Astrocyte of the cerebellum (primary cell): Measurements from ENCODE around the gene SIGLEC11.

ENCODE experiments used
- DNase-seq: peaks from one replicate; pipeline ENCODE4 v3.0.0-alpha.2; 2011; ENCODE audit warnings: low read depth
- H3K4me3 ChIP-seq: 2 replicates; pipeline ENCODE4 v1.5.1; 2011; ENCODE audit warnings: mild to moderate bottlenecking, low read depth, low read length, moderate library complexity
- in situ Hi-C: cut with HindIII; loops from 2 replicates; pipeline ENCODE4 v1.10.0; 2017; ENCODE audit warnings: low sequenced_read_pairs
- TF ChIP-seq, protein P1 (sequence below): IDR thresholded peaks from 2 replicates; pipeline ENCODE4 v1.5.1; 2012; ENCODE audit warnings: low read length, low read depth, moderate library complexity, mild to moderate bottlenecking; ENCODE audit errors: missing control alignments

The SIGLEC11 gene

DNA sequence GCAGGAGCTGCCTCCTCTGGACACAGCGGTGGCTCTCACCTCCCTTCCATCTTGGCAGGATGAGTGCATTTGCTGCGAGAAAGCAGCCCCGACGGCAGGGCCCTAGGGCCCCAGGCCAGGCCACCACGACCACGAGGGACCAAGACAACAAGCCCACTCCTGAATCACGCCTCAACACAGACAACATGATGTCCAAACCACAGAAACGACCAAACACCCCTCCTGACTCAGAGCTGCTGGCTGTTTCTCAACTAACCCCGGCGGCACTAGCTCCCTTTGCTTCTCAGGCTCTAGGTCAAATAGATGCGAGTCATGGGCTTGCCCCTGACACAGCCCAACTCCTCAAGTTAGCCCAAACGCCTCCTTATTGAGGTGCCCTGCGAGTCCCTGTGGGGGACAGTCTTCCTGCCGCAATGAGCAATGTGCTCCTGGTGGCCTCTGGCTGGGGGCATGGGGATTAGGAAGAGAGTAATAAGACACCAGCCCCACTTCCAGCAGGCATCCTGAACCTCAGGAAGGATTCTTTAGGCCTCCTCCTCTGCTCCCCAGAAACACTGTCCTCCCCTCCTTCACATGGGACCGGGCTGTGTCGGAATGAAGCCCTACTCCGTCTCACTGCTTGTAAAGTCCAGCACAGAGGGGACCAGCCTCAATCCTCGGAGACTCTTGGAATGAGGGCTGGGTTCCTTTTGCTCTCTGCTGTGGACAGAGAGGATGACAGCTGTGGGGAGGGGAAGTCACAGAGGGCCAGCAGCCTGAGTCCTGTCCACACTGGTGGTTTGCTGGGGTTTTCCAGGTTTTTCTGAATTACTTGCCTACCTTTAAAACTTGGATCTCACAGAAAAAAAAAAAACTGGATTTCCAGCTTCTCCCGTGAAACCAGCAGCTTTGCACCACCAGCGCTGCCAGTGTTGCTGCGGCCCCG, 38.8 kb downstream of the SIGLEC11 start:
- TF ChIP-seq, protein P1, sequence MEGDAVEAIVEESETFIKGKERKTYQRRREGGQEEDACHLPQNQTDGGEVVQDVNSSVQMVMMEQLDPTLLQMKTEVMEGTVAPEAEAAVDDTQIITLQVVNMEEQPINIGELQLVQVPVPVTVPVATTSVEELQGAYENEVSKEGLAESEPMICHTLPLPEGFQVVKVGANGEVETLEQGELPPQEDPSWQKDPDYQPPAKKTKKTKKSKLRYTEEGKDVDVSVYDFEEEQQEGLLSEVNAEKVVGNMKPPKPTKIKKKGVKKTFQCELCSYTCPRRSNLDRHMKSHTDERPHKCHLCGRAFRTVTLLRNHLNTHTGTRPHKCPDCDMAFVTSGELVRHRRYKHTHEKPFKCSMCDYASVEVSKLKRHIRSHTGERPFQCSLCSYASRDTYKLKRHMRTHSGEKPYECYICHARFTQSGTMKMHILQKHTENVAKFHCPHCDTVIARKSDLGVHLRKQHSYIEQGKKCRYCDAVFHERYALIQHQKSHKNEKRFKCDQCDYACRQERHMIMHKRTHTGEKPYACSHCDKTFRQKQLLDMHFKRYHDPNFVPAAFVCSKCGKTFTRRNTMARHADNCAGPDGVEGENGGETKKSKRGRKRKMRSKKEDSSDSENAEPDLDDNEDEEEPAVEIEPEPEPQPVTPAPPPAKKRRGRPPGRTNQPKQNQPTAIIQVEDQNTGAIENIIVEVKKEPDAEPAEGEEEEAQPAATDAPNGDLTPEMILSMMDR = no peak
- DNase-seq = no peak
- H3K4me3 ChIP-seq = no peak overlapping the region
- in situ Hi-C loops = no loop called here

DNA sequence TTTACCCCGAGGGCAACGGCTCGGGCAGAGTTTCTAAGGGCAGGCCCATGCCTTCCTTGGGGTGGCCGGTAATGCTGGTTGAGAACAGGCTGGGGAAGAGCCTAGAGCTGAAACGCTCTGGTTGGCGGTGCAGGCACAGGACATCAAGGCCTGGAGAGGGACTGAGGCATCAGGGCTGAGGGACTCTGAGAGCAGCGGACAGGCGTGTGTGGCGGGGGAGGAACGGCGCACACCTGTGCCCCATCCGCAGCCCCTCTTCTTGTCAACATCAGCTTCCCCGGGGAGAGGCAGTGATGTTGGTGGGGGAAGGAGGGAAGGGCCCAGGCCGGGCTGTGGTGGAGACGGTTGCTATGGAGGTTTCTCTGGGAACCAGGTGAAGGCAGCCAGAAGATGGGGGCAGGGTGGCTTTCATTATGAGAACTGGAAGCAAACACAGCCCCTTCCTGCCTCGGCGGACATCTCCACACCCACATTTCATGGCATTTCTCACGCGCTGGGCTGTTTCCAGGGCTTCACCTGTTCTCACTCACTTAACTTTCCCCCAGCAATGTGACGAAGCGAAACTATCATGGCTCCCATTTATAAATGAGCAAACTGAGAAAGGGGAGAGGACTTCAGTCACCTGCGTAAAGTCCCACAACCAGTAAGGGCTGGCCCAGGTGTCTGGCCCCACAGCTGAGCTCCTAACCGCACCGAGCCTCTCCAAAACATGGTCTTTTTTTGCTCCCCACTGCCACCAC, 40.2 kb downstream of the SIGLEC11 start:
- TF ChIP-seq, protein P1 = no peak
- no peak for DNase-seq
- no peak overlapping the region for H3K4me3 ChIP-seq
- in situ Hi-C loops = no loop called here

DNA sequence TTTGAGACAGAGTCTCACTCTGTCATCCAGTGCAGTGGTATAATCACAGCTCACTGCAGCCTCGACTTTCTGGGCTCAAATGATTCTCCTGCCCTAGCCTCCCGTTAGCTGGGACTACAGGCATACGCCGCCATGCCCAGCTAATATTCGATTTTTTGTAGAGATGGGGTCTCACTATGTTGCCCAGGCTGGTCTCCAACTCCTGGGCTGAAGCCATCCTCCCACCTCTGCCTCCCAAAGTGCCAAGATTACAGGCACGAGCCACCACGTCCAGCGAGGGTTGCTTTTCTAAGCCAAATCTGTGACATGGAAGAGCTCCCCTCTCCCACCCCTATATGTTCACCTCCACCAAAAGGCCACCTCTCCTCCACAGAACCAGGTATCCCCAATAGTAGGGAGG, 42.9 kb downstream of the SIGLEC11 start:
- TF ChIP-seq, protein P1 = no peak
- no peak overlapping the region for H3K4me3 ChIP-seq
- in situ Hi-C loops = no loop called here
- DNase-seq = no peak

DNA sequence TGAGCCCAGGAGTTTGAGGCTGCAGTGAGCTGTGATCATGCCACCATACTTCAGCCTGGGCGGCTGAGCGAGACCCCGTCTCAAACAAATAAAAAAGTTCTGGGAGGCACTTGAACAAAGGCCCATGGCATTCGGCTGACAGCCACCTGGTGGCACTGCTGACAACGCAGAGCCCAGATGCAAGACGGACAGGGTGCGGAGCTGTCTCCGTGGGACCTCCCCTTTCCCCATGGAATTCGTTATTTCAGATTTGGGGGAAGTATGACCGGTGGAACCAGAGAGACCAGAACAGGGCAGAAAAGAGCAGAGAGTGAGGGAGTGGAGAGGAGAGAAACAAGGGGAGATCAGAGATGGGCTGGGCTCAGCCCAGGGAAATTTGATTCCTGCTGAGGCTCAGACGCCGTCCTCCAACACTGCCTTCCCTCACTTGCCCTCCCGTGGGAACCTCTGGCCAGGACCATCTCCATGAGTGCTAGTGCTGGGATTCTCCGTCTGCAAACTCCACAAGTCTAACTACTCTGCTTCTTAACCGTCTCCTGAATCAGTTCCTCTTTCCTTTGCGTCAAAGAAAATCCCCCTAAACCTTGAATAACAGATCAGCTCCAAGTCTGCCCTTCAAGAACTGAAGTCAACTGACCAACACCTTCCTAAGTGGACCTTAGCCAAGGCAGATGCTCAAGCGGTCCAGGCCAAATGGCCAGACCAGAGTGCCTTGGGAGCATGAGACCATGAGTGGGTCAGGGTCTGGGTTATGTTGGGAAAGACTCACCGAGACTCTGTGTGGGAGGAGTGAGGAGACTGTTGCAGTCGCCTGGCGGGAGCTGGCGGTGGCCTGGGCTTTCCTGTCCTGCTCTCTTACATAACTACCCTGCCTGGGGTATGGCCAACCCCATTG, 43.9 kb downstream of the SIGLEC11 start:
- H3K4me3 ChIP-seq = no peak overlapping the region
- TF ChIP-seq, protein P1 = peak; percentile 19
- no peak for DNase-seq
- in situ Hi-C loops = no loop called here

DNA sequence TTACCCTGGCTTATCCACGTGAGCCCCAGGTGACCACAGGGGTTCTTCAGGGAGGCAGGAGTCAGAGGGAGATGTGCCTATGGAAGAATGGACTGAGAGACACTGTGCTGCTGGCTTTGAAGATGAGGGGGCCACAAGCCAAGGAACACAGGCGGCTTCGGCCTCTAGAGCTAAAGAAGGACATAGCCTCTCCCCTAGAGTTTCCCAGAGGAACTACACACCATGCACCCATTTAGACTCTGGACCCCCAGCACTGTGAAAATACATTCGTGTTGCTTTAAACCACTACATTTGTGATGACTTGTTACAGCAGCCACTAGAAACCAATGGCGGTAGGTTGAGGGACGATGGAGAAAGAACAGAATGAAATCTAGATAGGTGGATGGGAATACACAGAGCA, 45.7 kb downstream of the SIGLEC11 start:
- in situ Hi-C loops = no loop called here
- TF ChIP-seq, protein P1 = no peak
- DNase-seq = no peak
- H3K4me3 ChIP-seq = no peak overlapping the region

DNA sequence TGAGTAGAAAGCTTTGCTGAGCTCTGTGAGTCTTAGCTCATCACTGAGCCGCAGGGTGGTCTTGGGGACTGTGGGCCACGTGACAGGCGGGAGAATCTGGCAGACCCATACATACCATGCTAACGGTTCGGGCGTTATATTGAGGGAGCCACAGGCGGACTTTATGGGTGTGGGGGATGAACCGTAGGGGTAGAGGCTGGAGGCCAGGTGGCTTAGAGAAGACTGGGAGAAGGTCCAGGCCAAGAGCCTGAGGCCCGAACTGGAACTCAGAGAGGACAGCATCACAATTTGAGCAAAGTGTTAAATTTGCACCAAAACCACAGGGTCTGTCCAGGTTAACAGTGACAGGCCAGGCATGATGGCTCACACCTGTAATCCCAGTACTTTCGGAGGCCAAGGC, 47.3 kb downstream of the SIGLEC11 start:
- TF ChIP-seq, protein P1 = no peak
- no peak overlapping the region for H3K4me3 ChIP-seq
- in situ Hi-C loops = loop anchor here (5.0 kb wide), 1 partner anchor 94 kb away; no protein-coding TSS in a partner anchor
- no peak for DNase-seq
